SK-N-SH treated with all-trans-retinoic acid at 6 μM for 48 hours (cell line): Measurements from ENCODE around the gene CRADD.

Source experiments
- BACH2 ChIP-seq: fragments of 250-450 bp; sonication (Bioruptor Pico); IDR thresholded peaks from 2 replicates; pipeline ENCODE4 v1.9.0; 2021; ENCODE audit warnings: mild to moderate bottlenecking, borderline replicate concordance
- CREB5 ChIP-seq: fragments of 250-450 bp; sonication (Bioruptor Pico); IDR thresholded peaks from 2 replicates; pipeline ENCODE4 v1.5.1; 2020; ENCODE audit warnings: low read depth, mild to moderate bottlenecking, moderate library complexity
- CSDC2 ChIP-seq: fragments of 250-450 bp; sonication (Bioruptor Pico); IDR thresholded peaks from 2 replicates; pipeline ENCODE4 v1.5.0; 2020; ENCODE audit warnings: mild to moderate bottlenecking, moderate library complexity
- CSRNP3 ChIP-seq: fragments of 250-450 bp; sonication (Bioruptor Pico); IDR thresholded peaks from 2 replicates; pipeline ENCODE4 v1.5.1; 2021; ENCODE audit warnings: mild to moderate bottlenecking, moderate library complexity
- OSR1 ChIP-seq: fragments of 250-450 bp; sonication (Bioruptor Pico); IDR thresholded peaks from 2 replicates; pipeline ENCODE4 v1.8.0; 2022; ENCODE audit warnings: moderate library complexity, mild to moderate bottlenecking, inconsistent platforms
- PATZ1 ChIP-seq: fragments of 250-450 bp; sonication (Bioruptor Pico); IDR thresholded peaks from 2 replicates; pipeline ENCODE4 v1.8.0; 2020; ENCODE audit warnings: mild to moderate bottlenecking, moderate library complexity, borderline replicate concordance
- RARB ChIP-seq: fragments of 250-450 bp; sonication (Bioruptor Pico); IDR thresholded peaks from 2 replicates; pipeline ENCODE4 v1.8.0; 2021; ENCODE audit warnings: mild to moderate bottlenecking, moderate library complexity
- SNAI2 ChIP-seq: fragments of 250-450 bp; sonication (Bioruptor Pico); IDR thresholded peaks from 2 replicates; pipeline ENCODE4 v1.5.0; 2020; ENCODE audit warnings: mild to moderate bottlenecking, moderate library complexity
- TCF4 ChIP-seq: fragments of 250-450 bp; sonication (Bioruptor Pico); IDR thresholded peaks from 2 replicates; pipeline ENCODE4 v1.8.0; 2021; ENCODE audit warnings: mild to moderate bottlenecking, moderate library complexity, borderline replicate concordance
- TOX ChIP-seq: fragments of 250-450 bp; sonication (Bioruptor Pico); IDR thresholded peaks from 2 replicates; pipeline ENCODE4 v1.8.0; 2021; ENCODE audit warnings: mild to moderate bottlenecking, moderate library complexity, borderline replicate concordance
- ZFP3 ChIP-seq: fragments of 250-450 bp; sonication (Bioruptor Pico); IDR thresholded peaks from 2 replicates; pipeline ENCODE4 v1.5.0; 2020; ENCODE audit warnings: mild to moderate bottlenecking, moderate library complexity
- ZFP30 ChIP-seq: fragments of 450-650 bp; formaldehyde crosslinking; IDR thresholded peaks from 2 replicates; pipeline ENCODE4 v1.5.0; 2022; ENCODE audit warnings: mild to moderate bottlenecking, moderate library complexity

DNA sequence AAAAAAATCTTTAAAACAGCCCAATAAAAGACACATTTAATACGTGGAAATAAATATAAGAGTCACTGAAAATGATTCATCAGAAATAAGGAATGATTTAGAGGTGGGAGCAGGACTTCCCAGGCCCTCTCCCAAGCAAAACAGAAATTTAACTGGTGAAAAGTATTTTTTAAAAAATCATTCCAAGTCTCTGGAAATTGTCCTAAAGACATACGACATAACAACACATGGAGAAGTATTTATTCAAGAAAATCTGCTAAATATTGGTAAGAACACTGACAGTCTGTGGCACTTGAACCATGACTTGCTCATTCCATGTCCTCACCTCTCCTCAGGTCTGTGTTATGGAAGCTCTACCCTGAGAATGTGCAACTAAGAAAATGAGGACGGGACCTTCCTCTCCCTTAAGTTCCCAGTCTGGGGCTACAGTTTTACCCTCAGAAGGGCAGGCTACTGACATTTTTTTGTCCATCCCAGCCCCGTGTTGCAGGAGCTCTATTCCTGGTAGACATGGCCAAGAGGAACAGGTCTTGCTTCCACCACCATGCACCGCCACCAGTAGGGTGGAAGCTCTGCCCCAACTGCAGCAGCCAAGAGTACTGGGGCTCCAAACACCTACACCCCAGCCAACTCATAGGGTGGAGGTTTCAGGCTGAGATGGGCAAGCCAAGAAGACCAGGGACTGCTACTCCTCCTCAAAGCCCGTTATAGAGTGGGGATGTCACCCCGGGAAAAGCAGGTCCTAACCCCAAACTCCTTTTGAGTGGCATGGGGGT lies 193.0 kb downstream of the CRADD start:
- TF ChIP-seq CREB5 (CRISPR knock-in tag) (no peak), SNAI2 (CRISPR knock-in tag) (no peak), TOX (CRISPR knock-in tag) (no peak), OSR1 (CRISPR knock-in tag) (no peak), CSRNP3 (CRISPR knock-in tag) (no peak), RARB (CRISPR knock-in tag) (no peak), ZFP3 (CRISPR knock-in tag) (no peak), BACH2 (CRISPR knock-in tag) (no peak), TCF4 (CRISPR knock-in tag) (no peak), PATZ1 (CRISPR knock-in tag) (no peak), CSDC2 (CRISPR knock-in tag) (no peak), ZFP30 (CRISPR knock-in tag) (no peak)
